Stimulated activated CD8-positive, alpha-beta memory T cell treated with anti-CD3 and anti-CD28 coated beads, Interleukin-4, amount 100 ng/mL, for 4 hours (primary cell): ENCODE data around the gene SETD1B.

Experiments used
- DNase-seq, 2 donors: peaks; one replicate each; pipeline ENCODE4 v3.0.0-alpha.2; 2020; ENCODE audit warnings: low read depth in 2 of 2, low spot score in 1 of 2

Gene SETD1B

DNA sequence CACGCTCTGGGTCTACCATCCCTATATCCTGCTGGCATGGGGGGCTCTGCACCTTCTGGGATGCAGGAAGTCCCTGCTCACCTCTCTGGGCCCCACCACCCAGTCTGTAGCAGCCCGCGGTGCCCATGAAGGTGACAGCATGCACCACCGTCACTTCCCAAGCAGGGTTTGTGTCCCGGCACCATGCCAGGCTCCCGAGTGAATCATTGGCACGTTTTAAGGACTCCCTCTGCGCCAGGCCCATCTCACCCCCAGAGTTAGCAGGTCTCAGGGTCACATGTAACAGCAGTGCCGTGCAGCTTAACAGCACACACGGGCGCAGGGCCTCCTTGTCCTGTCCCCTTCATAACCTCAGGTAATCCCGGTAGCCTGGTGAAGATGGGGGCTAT, 19.9 kb downstream of the SETD1B start:
- no peak for DNase-seq

- no peak for DNase-seq
Observed at GRCh38 chr12:121825041-121825523, 21.3 kb downstream of the SETD1B start.

GRCh38 chr12:121826318-121827150, 22.7 kb downstream of the SETD1B start:
- DNase-seq: no peak

DNA sequence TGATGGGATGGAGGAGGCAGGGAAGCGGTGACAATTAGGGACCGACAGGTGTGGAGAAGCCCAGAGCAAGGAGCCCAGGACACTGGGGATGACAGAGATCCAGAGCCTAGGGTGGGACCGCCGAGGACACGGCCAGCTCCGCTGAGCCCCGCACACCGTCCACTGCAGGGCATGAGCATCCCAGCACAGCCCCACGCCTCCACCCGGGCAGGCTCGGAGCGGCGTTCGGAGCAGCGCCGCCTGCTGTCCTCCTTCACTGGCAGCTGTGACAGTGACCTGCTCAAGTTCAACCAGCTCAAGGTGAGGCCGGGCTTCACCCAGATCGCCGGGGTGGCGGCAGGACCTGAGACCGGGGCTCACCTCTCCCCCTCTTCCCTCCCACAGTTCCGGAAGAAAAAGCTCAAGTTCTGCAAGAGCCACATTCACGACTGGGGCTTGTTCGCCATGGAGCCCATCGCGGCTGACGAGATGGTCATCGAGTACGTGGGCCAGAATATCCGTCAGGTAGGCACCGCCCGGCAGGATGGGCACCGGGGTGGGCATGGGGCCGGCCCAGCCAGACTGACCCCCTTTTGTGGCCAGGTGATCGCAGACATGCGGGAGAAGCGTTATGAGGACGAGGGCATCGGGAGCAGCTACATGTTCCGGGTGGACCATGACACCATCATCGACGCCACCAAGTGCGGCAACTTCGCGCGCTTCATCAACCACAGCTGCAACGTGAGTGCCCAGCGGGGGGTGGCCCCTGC, 23.7 kb downstream of the SETD1B start:
- no peak for DNase-seq

- no peak for DNase-seq
Observed at GRCh38 chr12:121828306-121828705, 24.5 kb downstream of the SETD1B start.

- DNase-seq: no peak
Observed at GRCh38 chr12:121828826-121829225, 25.0 kb downstream of the SETD1B start.

- no peak for DNase-seq
Observed at GRCh38 chr12:121829250-121829918, 25.6 kb downstream of the SETD1B start.

GRCh38 chr12:121830134-121830533, 26.3 kb downstream of the SETD1B start:
- DNase-seq: no peak

DNA sequence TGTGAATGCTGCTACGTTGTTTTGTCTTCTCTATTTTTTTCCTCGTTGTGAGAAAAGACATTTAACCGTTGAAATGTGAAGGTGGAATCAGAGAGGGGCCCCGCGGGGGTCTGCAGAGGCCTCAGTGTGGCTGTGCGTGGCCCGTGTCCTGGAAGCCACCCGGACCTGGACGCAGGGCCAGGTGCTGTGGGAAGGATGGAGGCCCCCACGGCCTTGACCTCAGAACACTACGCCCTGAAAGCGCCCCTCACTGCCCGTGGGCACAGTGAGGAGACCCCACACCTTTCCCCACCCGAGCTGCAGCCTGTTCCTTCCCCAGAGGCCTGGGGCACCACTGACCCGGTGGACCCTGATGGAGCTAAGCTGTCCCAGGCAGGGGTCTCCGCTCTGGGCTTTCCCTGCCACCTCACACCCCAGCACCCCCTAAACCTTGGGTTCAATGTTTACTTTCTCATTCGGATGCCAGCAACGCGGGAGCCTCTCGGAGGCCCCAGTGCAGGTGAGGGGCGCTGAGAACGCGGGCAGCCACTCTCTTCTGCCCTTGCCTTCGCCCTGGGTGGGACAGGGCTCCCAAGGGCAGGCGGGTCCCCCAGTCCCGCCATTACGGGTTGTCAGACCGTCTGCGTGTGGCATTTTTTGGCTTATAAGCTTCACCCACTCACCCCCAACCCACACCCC, 26.9 kb downstream of the SETD1B start:
- no peak for DNase-seq

- DNase-seq: no peak
Observed at GRCh38 chr12:121831571-121832245, 27.9 kb downstream of the SETD1B start.

DNA sequence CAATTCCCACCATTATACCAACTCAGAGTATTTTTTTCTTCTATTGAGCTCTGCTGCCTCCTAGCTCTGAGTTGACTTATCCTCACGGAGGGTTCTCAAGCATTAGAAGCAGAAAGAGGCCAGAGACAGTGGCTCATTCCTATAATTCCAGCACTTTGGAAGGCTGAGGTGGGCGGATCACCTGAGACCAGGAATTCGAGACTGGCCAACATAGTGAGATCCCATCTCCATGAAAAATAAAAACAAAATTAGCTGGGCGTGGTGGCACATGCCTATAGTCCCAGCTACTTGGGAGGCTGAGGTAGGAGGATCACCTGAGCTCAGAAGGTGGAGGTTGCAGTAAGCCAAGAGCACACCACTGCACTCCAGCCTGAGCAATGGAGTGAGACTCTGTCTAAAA, 33.9 kb downstream of the SETD1B start:
- no peak for DNase-seq

- no peak for DNase-seq
Observed at GRCh38 chr12:121838126-121838525, 34.3 kb downstream of the SETD1B start.

DNA sequence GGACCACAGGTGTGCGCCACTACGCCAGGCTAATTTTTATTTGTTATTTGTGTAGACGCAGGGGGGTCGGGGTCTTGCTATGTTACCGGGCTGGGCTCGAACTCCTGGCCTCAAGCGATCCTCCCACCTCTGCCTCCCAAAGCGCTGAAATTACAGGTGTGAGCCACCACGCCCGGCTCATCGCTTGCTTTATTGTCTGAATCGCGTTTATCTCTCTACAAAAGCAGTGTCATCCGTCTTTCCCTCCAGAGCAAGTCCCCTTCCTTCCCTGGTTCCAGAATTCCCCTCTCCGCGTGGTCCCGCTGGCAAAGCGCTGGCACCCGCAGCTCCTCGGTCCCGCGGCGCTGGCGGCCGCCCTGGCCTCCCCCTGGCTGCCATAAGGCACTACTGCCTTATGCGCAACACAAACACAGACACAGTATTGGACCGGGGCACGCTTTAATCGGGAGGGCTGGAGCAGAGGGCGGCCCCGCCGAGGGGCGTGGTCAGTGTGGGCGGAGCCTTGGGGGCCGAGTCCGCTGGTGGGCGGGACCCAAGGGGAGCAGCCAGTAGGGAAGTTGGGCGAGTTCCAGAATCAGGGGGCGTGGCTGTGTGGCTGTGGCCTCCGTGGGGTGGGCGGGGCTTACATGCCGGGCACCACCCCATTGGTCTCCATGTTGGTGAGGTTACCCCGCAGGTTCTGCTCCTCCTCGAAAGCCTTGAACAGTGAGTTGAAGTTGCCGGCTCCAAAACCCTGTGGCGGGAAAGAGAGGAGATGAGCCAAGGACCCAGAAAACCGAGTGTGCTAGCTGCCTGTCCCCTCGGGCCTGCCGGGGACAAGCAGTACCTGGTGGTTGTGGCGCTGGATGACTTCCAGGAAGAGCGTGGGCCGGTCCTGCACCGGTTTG, 35.5 kb downstream of the SETD1B start:
- peak; percentile 98 to 99 for DNase-seq

- DNase-seq: no peak
Observed at GRCh38 chr12:121839993-121840761, 36.4 kb downstream of the SETD1B start.

- no peak for DNase-seq
Observed at GRCh38 chr12:121843236-121843982, 39.6 kb downstream of the SETD1B start.

GRCh38 chr12:121845701-121846100, 41.9 kb downstream of the SETD1B start:
- no peak for DNase-seq

GRCh38 chr12:121849211-121849610, 45.4 kb downstream of the SETD1B start:
- no peak for DNase-seq

GRCh38 chr12:121849665-121850064, 45.9 kb downstream of the SETD1B start:
- no peak for DNase-seq
